Measurements from ENCODE around the gene ECHS1.
"Not testable (repeated sequence)": the region's sequence is repeated elsewhere in the genome, so short reads cannot be mapped to it uniquely, and the experiment has no call there.

Gene ECHS1

DNA sequence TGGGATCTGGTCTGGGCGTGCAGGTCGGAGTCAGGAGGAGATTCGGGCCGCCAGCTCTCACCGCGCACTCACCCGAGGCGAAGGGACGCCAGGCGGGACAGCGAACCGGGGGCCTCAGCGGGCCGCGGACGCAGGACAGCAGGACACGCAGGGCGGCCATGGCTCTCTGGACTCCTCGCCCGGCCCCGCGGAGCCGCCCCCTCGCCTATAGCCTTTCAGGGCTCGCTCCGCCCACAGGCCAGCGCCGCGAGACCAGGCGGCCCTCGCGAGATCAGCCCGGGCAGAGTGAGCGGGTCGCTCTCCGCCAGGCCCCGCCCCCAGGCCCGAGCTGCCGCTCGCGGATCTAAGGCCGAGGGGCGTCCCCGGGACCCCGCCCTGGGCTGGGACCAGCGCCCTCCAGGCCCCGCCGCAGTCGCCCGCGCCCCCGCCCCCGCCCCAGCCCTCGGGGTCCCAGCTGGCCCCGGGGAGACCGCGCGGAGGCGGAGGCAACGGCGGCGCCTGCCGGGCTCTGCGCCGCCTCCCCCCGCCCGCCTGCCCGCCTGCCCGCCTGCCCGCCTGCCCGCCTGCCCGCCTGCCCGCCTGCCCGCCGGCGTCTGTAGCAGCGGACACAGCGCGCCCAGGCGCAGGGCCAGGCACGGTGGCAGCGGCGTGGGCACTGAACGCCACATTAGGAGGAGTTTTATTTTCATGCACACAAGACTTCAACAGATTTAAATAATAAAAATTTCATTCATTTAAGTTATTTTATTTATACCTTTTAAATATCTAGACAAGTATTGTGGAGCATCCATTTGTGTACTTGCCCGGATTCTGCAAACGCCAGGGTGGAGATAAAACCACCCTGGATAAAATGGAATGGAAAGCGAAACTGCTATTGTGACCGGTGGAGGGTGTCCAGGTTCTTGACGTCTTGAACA lies at the start of gene ECHS1:
TSS of gene ECHS1 (minus strand) at position 181 of the 917 bp plus-strand sequence. CDS start at position 160, 21 bp downstream.
- DNase-seq = peak; percentile 97

DNA sequence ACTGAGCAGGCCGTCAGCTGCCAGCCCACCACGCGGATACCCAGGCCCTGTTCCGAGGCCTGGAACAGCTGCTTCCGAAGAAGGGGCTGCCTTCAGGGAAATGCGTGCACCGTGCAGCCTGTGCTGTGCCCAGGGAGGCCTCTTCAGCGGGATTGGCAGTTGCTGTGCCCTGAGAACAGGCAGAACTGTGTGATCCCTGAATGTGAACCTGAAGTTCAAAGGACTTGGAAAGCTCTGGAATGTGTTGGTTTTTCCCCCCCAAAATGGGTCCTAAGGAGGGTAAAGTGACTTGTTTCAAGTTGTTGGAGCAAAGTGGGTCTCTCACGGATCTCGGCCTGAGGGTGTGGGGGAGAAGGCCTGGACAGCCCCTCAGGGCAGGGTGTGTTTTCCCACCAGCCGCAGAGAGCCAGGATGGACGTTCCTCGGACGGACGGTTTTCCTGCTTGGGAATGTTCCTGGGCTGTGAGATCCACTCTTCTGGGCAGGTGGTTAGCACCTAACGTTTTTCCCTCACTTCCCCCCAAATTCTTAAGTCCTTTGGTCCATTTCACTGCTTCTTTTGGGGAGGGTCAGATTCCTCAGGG lies 49.2 kb upstream of the ECHS1 start:
- DNase-seq = no peak

DNA sequence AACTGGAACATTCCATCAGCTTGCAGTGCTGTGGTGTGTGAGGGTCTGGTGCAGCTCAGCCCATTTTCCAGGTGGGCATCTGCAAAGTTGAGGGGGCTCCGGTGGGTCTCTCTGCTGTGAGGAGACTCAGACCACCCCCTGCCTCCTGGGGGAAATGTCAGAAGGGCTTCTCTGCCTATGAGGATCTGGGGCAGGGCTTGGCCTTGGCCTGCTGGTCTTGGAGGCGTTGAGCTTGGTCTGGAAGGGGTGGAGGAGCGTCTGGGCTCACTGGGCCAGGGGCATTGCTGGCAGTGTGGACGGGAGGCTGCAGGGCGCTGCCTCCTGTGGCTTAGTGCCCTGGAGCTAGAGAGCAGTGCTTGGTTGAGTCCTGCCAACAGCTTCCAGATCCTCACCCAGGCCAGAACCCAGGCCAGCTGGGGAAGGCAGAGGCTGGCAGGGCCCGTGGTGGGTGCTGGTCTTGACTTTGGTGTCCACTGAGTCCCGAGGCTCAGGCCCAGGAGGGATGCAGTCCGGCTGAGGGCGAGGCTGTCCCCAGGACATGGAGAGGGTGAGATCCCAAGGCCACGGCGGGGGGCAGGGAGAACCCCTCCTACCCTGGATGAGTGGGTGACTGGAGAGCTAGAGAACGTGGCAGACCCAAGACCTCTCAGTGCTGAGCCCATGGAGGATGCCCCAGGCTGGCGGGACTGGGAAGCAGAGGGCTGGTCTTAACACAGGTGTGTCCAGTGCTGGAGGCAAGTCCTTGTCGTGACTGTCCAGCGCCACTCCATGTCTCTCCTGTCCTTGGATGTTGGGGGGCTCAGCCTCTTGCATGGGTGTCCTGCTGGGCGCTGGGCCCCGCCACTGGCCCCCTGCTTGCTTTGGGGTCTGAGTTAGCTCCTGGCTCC lies 48.4 kb upstream of the ECHS1 start:
- DNase-seq = no peak

DNA sequence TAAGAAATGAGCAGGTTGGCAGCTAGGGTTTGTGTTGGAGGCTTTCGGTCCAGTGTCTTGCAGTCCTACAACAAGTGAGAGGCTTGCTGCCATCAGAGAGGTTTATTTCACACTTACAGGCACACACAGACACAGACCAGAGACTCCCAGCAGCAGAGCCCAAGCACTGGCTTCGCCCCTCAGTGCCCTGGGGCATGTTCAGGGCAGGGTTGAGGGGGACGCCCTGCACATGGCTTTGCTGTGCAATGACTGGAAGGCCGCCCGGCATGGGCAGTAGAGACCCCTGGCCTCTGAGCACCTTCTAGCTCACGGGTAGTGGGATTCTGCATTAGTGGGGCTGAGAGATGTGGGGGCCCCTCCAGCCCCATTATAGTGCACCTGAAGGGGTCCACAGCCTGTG lies 47.4 kb upstream of the ECHS1 start:
- no peak for DNase-seq

DNA sequence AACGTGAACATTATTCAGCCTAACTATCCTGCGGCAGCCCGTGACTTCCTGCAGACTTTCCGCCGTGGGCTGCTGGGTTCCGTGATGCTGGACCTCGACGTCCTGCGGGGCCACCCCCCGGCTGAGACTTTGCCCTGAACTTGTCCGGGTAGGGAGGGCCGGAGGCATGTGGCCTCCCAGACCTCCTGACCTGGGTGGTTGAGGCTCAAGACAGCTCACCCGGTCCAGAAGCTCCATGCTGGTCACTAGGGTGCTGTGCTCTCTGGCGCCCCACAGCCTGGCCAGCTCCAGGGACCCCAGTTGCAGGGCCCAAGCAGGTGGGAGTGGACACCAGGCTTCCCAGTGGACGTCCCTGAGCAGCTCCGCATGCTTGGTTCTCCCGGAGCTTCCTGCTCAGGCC lies 46.9 kb upstream of the ECHS1 start:
- DNase-seq = no peak

DNA sequence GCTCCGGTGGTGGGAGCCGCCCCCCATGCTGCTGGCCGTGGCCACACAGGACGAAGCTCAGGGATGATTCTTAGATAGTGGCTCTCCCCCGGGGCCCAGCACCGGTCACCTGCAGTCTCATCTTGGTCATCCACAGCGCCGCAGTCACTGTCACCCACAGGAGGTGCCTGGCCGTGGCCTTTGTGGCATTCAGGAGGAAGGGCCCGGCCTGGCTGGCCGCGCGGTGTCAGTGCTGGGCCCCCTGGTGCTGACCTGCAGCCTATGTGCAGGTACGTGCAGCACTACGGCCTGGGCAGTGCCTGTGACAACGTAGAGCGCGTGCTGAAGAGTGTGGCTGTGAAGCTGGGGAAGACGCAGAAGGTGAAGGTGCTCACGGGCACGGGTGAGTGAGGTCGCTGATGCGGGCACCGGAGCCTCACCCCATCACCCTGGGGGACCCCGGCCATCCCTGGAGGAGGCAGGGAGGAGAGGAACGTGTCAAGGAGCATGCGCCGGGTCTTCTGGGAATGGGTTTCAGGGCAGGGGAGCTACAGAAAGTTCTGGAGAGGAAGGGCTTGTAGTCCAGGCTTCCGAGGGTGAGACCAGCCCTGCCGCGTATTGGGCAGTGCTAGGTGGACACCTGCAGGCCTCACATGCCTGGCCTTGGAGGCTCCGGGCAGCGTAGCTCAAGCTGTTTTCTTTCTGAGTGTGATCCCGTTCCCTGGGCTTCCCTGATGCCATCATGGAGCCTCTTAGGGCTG lies 46.2 kb upstream of the ECHS1 start:
- DNase-seq = no peak

DNA sequence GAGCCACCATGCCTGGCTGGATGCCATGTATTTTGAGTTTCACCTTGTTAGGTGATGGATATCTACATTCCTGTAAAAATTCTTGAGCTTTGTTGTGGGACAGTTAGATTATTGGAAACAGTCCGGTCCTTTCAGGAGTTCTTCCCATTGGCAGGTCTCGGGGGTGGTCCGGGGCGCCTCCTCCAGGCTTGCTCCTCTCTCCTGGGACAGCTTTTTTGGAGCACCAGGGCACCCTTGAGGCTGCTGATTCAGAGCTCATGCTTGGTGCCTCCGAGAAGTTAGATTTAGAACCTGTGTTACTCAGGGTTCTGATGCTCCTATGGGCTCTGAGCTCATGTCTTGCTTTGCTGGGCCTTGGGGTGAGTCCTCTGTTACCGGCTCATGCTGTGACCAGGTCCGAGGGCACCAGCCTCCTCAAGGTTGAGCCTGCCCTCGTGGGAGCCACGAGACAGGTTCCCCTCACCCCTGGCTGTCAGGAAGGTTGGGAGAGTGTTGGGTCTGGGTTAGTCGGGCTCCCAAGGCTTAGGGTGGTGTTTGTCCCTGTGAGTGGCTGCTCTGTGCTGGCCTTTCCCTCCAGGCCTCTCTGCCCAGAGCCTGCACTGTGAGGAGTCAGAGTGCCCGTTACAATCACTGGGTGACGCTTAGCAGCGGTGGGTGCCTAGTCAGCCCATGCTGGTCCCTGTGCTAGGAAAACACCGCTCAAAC lies 45.3 kb upstream of the ECHS1 start:
- no peak for DNase-seq

DNA sequence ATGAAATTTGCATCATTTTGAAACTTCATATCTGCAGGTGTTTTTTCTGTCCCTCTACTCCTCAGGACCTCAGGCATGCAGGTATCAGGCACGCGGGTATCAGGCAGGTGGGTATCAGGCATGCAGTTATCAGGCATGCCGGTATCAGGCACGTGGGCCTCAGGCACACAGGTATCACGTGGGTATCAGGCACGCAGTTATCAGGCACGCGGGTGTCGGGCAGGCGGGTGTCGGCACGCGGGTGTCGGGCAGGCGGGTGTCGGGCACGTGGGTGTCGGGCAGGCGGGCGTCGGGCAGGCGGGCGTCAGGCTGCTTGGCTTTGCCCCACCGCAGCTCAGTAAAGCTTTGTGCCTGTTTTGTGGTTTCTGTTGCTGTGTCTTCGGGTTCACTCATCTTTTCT lies 42.6 kb upstream of the ECHS1 start:
- no peak for DNase-seq

DNA sequence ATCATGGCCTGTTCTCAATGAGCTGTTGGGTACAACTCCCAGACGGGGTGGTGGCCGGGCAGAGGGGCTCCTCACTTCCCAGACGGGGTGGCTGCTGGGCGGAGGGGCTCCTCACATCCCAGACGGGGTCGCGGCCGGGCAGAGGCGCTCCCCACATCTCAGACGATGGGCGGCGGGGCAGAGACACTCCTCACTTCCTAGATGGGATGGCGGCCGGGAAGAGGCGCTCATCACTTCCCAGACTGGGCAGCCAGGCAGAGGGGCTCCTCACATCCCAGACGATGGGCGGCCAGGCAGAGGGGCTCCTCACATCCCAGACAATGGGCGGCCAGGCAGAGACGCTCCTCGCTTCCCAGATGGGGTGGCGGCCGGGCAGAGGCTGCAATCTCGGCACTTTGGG lies 41.2 kb upstream of the ECHS1 start:
- not testable (repeated sequence) for DNase-seq

DNA sequence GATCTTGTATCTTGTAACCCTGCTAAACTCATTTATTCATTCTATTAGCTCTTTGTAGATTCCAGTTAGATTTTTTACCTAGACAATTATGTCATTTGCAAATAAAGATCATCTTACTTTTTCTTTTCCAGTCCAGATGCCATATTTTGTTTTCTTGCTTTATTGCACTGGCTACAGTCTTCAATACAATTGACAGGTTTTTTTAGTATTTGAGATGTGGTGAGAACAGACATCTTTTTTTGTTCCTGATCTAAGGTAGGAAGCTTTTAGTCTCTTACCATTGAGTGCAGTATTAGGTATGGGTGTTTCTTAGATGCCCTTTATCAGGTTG lies 39.2 kb upstream of the ECHS1 start:
- no peak for DNase-seq

DNA sequence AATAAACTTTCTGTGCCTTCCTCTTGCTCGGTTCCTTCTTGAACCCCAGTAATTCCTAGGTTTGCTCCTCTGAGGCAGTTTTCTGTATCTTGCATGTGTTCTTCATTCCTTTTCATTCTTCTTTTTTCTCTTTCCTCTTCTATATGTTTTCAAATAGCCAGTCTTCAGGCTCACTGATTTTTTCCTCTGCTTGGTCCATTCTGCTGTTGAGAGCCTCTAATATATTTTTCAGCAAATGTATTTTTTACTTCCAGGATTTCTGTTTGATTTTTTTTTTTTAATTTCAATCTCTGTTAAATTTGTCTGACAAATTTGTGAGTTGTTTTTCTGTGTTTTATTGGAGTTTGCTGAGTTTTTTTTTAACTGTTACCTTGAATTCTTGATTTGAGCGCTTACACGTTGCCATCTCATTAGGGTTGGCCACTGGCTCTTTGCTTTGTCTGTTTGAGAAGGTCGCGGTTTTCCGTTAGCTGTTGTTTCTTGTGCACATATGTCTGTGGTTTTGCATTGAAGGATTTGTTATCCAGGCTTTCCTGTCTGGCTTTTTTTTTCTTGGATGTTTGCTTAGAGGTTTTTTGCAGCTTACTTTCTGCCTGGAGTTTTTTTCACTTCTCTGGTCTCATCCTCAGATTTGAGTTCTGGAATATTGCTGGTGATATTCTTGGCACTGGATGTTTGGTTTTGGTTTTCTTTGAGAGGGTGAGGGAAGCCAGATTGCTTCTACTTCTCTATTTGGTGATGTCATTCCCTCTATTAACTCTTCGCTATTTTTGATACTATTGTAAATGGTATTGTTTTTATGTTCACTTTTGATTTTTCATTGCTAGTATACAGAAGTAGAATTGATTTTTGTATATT lies 38.6 kb upstream of the ECHS1 start:
- no peak for DNase-seq

DNA sequence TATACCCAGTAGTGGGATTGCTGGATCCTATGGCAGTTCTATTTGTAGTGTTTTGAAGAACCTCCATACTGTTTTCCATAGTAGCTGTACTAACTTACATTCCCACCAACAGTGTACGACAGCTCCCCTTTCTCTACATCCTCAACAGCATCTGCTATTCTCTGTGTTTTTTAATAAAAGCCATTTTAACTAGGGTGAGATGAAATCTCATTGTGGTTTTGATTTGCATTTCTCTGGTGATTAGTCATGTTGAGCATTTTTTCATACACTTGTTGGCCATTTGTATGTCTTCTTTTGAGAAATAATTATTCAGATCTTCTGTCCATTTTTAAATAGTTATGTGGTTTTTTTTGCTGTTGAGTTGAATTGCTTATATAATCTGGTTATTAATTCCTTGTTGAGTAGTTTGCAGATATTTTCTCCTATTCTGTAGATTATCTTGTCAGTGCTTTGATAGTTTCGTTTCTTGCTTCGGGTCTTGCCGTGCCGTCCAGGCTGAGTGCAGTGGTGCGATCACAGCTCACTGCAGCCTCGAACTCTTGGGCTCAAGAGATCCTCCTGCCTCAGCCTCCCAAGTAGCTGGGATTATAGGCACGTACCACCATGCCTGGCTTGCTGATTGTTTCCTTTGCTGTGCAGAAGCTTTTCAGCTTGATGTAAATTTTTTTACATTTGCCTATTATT lies 32.8 kb upstream of the ECHS1 start:
- no peak for DNase-seq

DNA sequence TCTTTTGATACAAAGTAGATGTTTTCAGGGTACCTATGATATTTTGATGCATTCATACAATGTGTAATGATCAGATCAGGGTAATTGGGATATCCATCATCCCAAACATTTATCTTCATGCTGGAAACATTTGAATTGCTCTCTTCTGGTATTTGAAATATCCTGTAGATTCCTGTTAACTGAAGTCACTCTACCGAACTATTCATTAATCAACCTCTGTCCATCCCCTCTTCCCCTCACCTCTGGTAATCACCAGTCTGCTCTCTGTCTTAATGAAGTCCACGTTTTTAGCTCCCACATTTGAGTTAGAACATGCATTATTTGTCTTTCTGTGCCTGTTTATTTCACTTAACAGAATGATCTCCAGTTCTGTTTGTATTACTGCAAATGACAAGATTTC lies 32.1 kb upstream of the ECHS1 start:
- no peak for DNase-seq

DNA sequence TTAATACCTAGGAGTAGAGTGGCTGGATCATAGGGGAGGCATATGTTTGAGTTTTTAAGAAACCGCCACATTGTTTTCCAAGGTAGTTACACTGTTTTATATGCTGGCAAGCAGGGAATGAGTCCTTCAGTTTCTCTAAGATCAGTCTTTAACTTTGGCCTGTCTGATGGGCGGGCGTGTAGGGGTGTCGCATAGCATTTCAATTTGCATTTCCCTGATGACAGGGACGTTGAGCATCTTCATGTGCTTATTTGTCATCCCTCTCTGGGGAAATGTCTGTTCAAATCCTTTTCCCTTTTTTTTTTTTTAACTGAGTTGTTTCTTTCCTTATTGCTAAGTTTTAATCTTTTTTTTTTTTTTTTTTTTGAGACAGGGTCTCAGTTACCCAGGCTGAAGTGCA lies 30.6 kb upstream of the ECHS1 start:
- DNase-seq = no peak

DNA sequence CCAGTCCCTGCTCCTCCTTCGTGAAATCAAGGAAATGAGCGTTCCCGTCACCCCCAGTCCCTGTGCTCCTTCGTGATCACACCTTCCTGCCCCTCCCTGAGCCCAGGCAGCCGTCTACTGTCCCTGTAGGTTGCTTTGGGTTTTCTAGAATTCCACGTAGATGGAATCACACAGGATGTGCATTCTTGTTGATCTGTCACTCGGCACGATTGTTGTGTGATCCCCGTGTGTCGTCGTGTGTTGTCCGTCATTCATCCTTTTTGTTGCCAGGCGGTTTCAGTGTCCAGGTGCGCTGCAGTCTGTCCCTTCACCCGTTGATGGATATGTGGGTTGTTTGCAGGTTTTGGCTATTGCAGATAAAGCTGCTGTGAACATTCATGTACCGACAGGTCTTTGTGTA lies 30.2 kb upstream of the ECHS1 start:
- no peak for DNase-seq

DNA sequence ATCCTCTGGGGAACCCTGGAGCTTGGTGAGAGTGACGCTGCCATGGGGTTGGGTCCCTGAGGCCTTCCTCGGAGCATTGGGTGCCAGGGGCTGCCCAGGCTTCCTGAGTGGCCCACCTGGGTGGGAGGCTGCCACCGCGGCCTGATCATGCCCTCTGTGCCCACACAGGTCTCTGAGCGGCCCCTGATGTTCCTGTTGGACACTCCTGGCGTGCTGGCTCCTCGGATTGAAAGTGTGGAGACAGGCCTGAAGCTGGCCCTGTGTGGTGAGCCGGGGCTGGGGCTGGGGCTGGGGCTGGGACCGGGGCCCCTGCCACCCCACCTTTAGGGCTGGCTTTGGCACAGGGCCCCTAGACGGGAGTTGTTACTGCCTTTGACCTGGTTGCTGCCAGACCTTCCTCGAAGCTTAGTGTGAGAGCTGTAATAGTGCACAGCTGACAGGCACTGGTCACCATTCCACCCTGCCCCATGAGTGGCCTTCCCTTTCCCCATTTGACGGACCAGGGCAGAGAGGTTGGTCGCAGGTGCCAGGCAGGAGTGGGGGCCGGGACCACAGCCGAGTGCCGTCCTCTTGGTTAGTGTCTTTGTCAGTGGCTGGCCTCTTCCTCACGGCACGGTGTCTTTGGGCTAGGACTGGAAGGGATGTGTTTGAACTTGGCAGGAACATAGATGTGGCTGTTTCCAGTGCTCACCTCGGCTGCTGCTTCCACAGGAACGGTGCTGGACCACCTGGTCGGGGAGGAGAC lies 29.0 kb upstream of the ECHS1 start:
- no peak for DNase-seq

DNA sequence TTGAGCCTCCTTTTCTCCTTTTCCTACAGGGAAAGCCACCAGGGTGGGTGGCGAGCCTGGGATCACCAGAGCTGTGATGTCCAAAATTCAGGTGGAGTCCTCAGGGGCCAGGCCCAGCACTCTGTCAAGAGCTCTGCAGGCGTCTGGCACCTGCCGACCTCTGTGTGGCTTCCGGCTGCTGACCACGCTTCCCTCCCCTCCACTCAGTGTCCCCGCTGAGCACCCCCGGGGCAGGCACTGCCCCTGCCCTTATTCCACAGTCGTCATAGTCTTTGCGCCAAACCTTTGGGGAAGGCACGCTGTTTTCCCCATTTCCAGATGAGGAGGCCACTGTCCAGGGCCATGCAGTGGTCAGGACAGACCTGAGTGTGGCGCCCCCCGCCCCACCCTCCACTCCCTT lies 28.3 kb upstream of the ECHS1 start:
- no peak for DNase-seq

DNA sequence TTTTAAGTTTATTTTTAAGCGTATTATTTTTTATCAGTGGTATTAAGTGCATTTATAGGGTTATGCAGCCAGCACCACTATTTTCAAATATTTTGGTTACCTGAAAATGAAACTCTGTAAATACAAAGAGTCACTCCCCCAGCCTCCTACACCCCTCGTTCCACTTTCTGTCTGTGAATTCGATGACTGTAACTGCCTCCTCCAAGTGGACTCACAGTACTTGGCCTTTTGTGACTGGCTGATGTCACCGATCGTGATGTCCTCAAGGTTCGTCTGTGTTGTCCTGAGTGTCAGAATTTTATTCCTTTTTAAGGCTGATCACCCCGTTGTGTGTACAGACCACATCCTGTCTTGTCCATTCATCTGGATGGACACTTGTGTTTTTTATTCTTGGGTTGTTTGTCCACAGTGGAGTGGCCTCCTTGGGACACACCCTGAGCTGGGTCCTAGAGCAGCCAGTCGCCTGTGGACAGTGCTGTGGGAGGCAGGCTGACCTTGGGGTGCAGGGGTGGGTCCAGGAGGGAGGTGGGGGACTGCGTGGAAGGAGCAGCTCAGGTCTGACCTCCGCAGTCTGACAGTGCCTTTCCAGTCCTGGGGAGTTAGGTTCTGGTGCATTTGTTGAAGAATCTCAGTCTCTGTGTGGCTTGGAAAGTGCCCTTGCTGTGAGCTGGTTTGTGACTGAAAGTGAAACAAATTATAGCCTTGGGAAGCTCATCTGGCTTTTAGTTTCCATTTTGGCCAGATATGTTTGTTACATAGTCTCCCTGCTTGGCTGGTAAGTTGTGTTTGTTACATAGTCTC lies 27.7 kb upstream of the ECHS1 start:
- peak; percentile 49 for DNase-seq

DNA sequence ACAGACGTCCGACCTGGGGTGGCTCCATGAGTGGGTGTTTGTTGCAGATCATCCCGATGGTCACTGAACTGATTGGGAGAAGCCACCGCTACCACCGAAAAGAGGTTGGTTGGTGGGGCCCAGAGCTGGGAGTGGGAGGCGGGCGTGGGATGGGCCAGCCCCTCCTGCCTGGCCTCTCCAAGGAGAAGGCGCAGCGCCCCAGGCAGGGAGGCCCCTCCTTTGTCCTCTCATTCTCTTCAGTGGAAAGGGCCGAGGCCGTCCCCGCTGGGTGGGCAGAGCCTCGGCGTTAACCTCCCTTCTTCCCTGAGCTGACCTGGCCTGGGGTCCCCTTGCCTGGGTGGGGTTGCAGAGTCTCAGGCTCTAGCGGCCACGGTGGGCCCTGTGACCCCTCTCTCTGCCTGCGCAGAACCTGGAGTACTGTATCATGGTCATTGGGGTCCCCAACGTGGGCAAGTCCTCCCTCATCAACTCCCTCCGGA lies 26.0 kb upstream of the ECHS1 start:
- DNase-seq = no peak

Data from activated CD4-positive, alpha-beta T cell treated with anti-CD3 and anti-CD28 coated beads, Interleukin-2, Interleukin-6, amounts not matched to agents 100 ng/mL and 50 ng/mL, durations not matched to agents 16 hours and 8 hours (primary cell).